ENCODE measurements around the gene DCAF8.

Gene DCAF8

GRCh38 chr1:160168016-160168415 is 94.3 kb downstream of the DCAF8 start:
- DNase-seq: no peak

GRCh38 chr1:160167580-160167979 is 94.8 kb downstream of the DCAF8 start:
- DNase-seq: no peak

DNA sequence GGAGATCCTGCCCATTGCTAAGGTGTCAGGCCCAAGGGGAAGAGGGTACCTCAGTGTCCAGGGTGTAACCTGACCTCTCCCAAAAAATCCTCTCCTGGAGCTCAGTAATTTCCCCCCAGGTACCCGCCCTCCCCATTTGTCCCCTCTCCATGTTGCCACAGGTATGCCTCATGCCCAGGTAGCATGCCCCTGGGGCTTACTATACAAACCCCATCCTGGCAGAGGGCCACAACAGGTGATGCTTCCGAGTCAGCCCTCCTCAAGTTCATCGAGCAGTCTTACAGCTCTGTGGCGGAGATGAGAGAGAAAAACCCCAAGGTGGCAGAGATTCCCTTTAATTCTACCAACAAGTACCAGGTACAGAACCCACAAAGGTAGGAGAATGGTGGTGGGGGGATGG is 95.3 kb downstream of the DCAF8 start:
- no peak for DNase-seq

DNA sequence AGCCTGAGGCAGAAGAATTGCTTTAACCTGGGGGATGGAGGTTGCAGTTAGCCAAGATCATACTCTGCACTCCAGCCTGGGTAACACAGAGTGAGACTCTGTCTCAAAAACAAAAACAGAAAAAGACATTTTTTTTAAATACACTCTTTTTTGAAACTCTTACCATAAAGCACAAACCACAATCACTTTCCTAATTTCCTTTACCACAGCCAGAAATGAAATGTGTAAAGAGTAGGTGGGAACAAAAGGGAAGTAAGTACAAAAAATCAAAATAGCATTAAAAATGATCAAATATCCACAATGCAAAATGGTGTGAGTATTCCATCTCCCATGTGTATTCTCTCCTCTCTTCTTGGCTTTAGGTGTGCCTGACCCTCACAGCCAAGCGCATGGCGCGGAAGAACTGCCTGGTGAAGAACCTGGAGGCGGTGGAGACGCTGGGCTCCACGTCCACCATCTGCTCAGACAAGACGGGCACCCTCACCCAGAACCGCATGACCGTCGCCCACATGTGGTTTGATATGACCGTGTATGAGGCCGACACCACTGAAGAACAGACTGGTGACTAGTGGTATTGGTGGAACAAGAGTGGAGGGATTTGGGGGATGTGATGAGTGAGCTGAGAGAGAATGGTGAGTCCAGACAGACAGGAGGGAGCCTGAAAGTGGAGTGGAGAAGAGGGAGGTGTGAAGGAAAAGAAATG is 96.0 kb downstream of the DCAF8 start:
- DNase-seq: no peak
